ENCODE measurements around the gene CREG2. TPM values are rescaled to one million over a fixed set of nuclear protein-coding genes. Genes with fewer than 3 reads are reported as not detected.
"Not testable (repeated sequence)": the region's sequence is repeated elsewhere in the genome, so short reads cannot be mapped to it uniquely, and the experiment has no call there.

CREG2 gene
- total RNA-seq, 3 donors from 2014 or later: under 0.01 TPM; not detected in 2

GRCh38 chr2:101355401-101356054 is 31.8 kb downstream of the CREG2 start:
- H3K4me1 ChIP-seq: no peaks in the 10 kb centered on the region
- no peaks in the 10 kb centered on the region for H3K9me3 ChIP-seq
- TF ChIP-seq, protein P1, sequence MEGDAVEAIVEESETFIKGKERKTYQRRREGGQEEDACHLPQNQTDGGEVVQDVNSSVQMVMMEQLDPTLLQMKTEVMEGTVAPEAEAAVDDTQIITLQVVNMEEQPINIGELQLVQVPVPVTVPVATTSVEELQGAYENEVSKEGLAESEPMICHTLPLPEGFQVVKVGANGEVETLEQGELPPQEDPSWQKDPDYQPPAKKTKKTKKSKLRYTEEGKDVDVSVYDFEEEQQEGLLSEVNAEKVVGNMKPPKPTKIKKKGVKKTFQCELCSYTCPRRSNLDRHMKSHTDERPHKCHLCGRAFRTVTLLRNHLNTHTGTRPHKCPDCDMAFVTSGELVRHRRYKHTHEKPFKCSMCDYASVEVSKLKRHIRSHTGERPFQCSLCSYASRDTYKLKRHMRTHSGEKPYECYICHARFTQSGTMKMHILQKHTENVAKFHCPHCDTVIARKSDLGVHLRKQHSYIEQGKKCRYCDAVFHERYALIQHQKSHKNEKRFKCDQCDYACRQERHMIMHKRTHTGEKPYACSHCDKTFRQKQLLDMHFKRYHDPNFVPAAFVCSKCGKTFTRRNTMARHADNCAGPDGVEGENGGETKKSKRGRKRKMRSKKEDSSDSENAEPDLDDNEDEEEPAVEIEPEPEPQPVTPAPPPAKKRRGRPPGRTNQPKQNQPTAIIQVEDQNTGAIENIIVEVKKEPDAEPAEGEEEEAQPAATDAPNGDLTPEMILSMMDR (IDR thresholded peaks at IDR 0.05): no peak
- TF ChIP-seq POLR2AphosphoS5 (IDR thresholded peaks at IDR 0.05) (no peak), POLR2A (IDR thresholded peaks at IDR 0.05) (no peak)
- DNase-seq (ENCODE audit: low spot score in 2 of 2): no peak
- H3K27me3 ChIP-seq: no peaks in the 10 kb centered on the region
- no peaks in the 10 kb centered on the region for H3K36me3 ChIP-seq
- intact Hi-C loops (cut with DNase I; ENCODE audit: low total_unique reads): no loop called here
- H3K27ac ChIP-seq: no peak overlapping the region
- no peak overlapping the region for H3K4me3 ChIP-seq

DNA sequence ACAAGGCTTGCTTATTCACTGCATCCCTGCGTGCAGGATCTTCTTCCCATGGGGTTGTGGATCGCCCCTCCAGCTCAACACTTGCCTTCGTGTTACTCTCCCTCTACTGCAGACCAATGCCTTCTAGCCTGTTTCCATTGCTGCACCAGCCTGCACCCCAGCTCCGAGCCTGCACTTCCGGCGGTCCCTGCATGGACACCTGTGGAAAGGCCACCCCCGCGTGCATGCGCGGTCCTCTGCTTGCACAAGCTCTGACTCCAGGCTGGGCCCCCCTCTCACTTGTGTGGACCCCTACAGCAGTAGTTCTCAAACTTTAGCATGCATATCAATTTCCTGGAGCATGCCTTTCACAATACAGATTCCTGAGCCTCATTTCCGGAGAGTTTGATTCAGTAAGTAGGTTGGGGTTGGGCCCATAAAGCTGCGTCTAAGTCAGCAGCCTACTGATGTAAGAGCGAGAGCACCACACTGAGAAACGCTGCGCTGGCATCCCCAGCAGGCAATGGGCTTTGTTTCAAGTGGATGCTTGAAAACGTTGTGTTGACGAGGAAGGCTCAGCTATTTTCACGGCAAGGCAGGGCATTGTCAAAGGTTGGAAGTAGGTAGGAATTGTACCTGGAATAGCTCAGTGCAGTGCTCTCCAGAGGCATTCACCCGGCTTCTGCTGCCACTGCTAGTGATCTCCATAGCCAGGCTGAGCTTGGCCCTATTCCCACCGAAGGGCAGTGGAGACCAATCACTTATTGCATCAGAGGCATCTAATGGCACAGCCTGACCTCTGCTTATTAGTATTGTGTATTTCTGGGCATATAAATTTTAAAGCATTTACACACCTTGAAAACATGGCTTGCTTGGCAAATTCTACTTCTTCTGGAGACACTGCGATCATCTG is 32.6 kb downstream of the CREG2 start:
- intact Hi-C loops (cut with DNase I; ENCODE audit: low total_unique reads): no loop called here

DNA sequence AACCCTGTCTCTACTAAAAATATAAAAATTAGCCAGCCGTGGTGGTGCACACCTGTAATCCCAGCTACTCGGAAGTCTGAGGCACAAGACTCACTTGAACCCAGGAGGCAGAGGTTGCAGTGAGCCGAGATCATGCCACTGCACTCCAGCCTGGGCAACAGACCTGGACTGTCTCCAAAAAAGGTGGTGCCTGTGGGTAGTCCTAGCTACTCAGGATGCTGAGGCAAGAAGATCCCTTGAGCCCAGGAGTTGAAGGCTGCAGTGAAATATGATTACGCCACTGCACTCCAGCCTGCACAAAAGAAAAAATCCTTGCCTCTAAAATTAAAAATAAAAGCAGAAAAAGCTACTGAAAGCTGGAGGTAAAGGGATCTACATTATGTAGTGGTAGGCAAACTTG is 34.7 kb downstream of the CREG2 start:
- H3K4me1 ChIP-seq; H3K36me3 ChIP-seq; H3K27me3 ChIP-seq; H3K27ac ChIP-seq; H3K9me3 ChIP-seq; intact Hi-C loops (cut with DNase I; ENCODE audit: low total_unique reads); DNase-seq (ENCODE audit: low spot score in 2 of 2); H3K4me3 ChIP-seq: not testable (repeated sequence)

More for the DNA sequence above, 32.6 kb downstream of the CREG2 start:
- Histone ChIP-seq H3K27ac (no peak overlapping the region), H3K4me1 (no peaks in the 10 kb centered on the region), H3K27me3 (no peaks in the 10 kb centered on the region), H3K9me3 (no peaks in the 10 kb centered on the region), H3K36me3 (no peaks in the 10 kb centered on the region), H3K4me3 (no peak overlapping the region)
- TF ChIP-seq POLR2AphosphoS5 (IDR thresholded peaks at IDR 0.05): no peak
- TF ChIP-seq, protein P1 (IDR thresholded peaks at IDR 0.05): no peak
- no peak for TF ChIP-seq POLR2A (IDR thresholded peaks at IDR 0.05)
- DNase-seq (ENCODE audit: low spot score in 2 of 2): no peak

- no peaks in the 10 kb centered on the region for H3K9me3 ChIP-seq
- H3K27me3 ChIP-seq: no peaks in the 10 kb centered on the region
- H3K27ac ChIP-seq: no peak overlapping the region
- TF ChIP-seq POLR2A (IDR thresholded peaks at IDR 0.05) (no peak), POLR2AphosphoS5 (IDR thresholded peaks at IDR 0.05) (no peak)
- TF ChIP-seq, protein P1 (IDR thresholded peaks at IDR 0.05): no peak
- no peaks in the 10 kb centered on the region for H3K4me1 ChIP-seq
- H3K36me3 ChIP-seq: no peaks in the 10 kb centered on the region
- DNase-seq (ENCODE audit: low spot score in 2 of 2): no peak
- no peak overlapping the region for H3K4me3 ChIP-seq
- intact Hi-C loops (cut with DNase I; ENCODE audit: low total_unique reads): no loop called here
Measured at GRCh38 chr2:101351207-101351606, 36.1 kb downstream of the CREG2 start.

DNA sequence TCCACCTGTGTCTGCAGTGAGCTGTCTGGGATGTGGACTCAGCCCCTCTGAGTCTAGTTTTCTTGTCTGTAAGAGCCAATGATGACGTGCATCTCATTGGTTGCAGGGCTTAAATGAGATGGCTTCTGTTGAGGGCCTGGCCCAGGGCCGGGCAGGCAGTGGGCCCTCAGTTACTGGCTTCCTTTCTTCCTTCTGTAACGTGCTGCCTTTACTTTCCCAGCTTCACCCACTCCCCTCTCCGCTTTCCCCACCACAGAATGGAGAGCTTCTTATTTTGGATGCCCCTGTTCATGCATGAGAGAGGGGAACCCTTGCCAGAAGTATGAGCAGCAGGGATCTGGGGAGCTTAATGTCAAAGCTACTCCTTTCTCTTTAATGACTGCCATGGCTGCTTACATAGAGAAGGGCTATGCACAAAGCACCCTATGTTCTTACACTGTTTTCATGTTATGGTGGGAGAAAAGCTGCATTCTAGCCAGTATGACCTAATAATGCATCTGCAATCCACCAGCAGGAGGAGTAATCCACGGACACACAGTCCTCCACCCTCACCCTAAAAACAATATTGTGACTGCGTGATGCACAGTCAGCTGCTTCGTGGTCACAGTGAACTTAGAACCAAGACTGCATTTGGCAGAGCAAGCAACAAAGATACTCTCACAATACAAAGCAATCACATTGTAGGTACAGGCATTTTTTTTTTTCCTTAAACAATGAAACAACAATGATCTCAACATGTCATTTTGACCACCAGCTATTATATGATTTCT is 37.2 kb downstream of the CREG2 start:
- Histone ChIP-seq H3K27ac (no peak overlapping the region), H3K4me3 (no peak overlapping the region)
- intact Hi-C loops (cut with DNase I; ENCODE audit: low total_unique reads): no loop called here

More for the DNA sequence above, 37.2 kb downstream of the CREG2 start:
- Histone ChIP-seq H3K9me3 (no peaks in the 10 kb centered on the region), H3K4me1 (no peaks in the 10 kb centered on the region), H3K27me3 (no peaks in the 10 kb centered on the region), H3K36me3 (no peaks in the 10 kb centered on the region)
- no peak for TF ChIP-seq POLR2A (IDR thresholded peaks at IDR 0.05)
- TF ChIP-seq, protein P1 (IDR thresholded peaks at IDR 0.05): no peak
- no peak for TF ChIP-seq POLR2AphosphoS5 (IDR thresholded peaks at IDR 0.05)
- no peak for DNase-seq (ENCODE audit: low spot score in 2 of 2)
